ENCODE results near the gene BRF1.

BRF1 gene

DNA sequence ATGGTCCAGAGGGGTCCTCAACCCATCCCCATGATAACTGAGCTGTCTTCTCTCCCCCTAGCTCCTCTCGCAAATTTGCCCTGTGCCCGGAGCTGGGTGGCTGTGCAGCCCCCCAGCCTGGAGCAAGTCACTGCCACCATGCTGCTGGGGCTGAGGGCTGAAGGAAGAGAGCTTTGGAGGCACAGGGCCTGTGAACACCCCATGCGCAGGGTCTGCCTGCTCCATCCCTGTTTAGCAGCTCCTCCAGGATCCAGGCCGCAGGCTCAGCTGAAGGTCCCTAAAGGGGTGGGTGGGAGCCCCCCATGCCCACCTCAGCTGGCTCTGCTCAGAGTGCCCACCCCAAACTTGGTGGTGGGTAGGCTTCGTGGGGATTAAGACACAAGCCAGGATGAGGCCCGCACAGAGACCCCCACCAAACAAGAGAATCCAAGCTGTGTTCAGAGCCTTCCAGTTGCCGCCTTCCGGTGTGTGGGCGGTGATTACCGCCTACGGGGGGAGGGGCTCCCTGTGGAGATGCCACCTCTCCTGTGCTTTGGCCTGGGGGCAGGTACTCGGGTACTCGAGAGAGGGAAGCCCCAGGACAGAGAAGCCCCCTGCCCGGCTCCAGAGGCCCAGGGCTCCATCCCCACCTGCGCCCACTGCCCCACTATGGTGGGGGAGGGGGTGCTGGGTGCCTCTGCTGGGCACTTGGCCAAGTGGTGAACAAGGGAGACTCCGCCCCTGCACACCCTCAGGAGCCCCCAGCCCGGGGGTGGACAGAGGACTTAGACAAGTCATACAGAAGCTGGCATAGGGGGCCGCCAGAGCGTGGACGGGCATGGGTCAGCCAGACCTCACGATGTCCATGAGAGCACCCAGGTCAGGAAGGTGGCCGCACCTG lies 130.8 kb downstream of the BRF1 start:
- no peak for DNase-seq

DNA sequence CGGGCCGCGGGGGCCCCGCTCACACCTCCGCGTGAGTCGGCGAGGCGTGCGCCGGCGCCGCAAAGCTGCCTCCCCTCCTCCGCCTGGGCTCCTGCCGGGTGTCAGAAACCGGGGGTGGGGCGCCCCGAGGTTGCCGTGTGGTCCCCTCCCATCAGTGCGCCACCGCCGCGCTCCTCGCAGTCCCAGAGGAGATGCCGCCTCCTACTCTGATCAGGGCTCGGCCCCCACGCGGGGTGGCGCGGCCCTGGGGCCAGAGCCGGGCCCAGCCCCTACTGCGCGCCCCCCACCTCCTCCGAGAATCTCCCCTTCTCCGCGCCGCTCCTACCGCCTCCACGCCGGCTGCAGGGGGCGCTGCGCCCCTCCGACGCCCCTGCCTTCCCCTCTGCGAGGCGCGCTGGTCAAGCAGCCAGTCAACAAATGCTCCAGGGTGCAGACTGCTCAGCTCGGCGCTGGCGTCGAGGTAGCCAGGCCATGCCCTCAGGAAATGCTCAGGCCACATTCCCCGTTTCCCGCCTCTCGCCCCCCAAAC lies 131.8 kb downstream of the BRF1 start:
- DNase-seq: no peak

DNA sequence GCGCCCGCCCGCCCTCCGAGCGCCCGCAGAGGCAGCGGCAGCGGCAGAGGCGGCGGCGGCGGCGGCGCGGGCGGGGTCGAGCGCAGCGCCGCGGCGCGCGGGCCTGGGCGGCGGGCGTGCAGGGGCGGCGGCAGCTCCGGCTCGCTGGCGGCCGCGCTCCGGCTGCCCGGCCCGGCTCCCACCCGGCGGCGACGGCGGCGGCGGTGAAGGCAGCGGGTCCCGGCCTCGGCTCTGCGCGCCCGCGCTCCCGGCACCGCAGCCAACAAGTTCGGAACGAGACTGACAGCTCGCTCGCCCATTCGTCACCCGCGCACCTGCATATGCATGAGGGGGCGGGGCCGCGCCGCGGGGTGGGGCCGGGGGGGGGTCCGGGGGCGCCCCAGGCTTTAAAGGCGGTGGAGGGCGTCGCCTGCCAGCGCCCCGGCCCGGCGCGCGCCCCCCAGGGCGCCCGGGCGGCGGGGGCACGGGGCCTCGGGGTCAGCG lies 132.3 kb downstream of the BRF1 start, which contains the start of gene JAG2:
Gene JAG2, minus strand, starts transcription at position 281 of the 483 bp plus-strand sequence. CDS start 356 bp downstream, outside the sequence.
- DNase-seq: no peak

DNA sequence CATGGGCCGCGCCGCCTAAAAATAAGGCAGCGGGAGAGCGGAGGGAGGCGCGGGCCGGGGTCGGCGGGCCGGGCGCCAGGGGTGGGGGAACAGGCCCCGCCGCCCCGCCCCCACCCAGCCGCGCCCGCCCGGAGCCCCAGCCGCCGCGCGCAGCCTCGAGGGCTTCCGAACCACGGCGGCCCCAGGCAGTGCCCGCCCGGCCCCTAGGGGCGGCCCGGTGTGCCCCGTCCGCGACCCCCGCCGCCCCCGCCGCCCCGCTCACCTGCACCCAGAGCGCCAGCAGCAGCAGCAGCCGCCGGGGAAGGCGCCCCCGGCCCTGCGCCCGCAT lies 132.7 kb downstream of the BRF1 start:
- no peak for DNase-seq

DNA sequence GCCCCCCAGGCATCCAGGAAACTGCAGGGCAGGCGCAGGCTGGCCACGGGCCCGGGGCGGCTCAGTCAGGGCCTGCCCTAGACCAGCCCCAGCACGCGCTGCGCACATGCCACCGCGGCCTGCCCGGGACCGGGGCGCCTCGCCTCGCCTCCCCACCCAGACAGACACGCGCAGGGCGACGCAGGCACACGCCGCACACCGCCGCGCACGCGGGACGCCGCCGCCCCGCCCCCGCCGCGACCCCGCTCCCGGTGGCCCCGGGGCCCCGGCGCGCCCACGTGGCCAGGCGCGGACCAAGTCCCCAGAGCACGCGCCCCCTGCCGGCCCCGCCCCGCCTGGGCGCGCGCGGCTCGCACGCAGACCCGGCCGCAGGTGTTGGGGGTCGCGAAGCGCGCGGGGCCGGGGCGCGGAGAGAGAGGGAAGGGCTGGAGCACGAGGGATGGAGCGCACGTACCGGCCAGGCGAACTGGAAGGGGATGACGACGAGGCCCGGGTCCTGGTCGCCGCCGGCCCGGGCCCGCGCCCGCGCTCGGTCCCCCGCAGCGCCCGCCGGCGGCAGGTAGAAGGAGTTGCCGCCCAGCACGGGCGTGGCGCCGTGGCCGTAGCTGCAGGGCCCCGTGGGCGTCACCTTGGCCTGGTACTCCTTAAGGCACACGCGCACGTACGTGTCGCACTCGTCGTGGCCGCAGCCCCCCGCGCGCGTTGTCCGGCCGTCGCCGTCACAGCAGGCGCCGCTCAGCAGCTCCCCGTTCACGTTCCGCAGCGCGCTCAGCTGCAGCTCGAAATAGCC lies 133.3 kb downstream of the BRF1 start:
- no peak for DNase-seq

DNA sequence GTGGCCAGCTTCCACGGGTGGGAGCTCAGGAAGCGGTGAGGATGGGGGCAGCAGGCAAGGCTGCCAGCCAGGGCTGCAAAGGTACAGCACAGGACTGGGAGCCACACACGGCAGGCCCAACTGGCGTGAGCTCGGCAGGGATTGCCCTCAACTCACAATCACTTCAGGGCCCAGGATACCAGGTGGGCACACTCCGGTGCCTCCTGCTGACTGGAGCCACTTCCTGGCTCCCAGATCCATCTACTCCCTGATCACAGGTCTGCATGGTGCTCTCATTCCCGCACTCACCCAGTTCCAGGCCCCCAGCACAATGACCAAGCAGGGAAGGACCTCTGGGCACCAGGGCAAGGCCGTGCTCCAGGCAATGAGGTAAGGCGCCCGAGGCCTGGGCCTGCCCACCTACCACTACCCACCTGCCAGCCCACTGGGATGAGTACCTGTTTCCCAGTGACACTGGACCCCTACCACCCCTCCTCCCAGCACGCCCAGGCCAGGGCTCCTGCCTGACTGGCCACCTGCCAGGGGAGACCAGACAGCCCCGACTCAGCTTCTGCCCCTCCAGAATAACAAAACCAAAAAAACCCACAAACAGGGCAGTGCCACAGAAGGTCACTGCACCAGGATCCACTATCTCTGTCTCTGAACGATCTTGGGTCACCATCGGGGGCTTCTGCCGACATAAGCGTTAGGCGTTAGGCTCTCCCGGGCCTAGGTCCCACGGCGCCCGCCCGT lies 134.1 kb downstream of the BRF1 start:
- DNase-seq: no peak

DNA sequence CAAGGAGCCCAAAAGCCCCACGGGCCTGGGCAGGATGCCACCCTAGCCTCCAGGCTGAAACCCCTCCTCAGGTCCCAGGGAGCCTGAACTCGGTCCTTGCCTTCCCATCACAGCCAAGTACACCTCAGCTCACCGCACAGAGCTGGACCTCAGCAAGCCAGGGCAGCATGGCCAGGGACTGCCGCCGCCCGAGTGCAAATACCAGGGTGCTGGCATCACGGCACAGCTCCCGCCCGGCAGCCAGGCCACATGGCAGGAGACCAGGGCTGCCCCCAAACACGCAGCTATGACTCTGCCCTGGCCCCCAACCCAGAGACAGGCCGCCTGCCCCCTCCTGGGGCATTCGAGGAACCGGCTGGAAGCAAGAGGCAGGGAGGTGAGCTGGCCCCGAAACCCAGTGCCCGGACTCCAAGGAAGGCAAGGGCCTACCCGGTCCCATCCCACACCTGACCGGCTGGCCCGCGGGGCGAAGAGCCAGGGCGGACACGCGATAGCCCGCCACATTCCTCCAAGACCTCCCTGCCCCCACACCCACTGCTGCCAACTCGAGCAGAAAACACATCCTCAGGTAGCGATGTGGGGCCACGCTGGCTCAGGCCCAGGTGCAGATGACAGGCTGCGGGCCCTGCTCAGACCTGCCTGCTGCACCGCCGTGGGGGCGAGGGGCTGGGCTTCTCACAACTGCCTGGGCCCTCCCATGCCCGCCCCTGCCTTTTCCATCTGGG lies 134.9 kb downstream of the BRF1 start:
- DNase-seq: no peak

DNA sequence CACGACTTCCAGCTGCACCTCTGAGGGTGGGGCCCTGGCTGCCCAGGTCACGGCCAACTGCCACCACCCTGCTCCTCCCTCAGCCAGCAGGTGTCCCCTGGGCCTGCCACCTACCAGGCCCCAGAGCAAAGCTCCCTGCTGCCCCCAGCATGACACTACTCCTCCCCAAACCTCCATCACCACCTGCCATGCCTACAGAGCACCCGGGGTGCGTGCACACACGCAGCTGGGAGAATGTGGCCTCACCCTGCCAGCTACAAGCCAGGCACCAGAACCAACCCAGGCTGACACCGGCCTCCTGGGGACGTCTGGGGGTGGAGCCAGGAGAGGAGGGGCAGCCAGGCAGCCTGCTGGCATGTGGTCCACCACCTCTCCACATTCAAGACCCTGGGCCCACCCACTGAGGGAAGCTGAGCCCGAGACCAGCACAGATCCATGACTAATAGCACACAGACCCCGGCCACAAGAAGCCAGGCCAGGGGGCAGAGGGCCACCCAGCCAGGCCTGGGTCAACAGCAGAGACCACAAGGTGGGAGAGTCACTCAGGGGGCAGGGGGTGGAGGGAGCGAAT lies 135.6 kb downstream of the BRF1 start:
- DNase-seq: no peak

DNA sequence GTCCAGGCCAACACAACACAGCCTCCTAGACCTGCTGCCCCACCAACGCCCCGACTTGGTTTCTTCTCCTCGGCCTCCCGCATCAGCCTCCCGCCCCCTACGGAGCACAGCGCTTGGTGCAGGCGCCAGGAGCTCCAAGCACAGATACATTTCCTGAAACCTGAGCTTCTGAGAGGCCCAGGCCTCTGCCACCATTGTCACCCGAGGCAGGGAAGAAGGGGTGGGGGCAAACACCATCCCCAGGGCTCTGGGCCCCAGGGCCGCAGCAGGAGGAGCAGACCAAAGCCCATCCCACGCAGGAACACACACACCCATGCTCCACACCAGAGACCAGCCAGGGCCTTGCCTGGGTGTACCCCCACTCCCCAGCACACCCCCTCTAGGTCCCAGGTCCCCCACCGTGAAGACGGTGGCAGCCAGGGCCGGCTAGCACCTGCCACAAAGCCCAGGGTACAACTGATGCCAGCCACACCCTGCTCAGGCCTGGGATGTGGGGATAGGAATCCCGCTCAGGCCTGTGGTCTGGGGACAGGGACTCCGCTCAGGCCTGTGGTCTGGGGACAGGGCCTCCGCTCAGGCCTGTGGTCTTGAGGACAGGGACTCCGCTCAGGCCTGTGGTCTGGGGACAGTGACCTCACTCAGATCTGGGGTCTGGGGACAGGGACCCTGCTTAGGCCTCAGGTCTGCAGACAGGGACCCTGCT lies 137.6 kb downstream of the BRF1 start:
- peak; percentile 41 for DNase-seq

DNA sequence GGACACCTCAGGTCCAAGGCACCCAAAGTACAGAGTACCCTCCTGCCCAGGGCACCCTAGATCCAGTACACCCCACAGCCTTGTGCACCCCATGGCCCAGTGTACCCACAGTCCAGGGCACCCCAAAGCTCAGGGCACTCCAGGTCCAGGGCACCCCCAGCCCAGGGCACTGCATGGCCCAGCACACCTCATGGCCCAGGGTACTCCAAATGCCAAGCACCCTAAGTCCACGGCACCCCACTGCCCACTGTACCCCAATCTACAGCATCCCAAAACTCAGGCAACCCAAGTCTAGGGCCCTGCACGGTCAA lies 138.2 kb downstream of the BRF1 start:
- no peak for DNase-seq

DNA sequence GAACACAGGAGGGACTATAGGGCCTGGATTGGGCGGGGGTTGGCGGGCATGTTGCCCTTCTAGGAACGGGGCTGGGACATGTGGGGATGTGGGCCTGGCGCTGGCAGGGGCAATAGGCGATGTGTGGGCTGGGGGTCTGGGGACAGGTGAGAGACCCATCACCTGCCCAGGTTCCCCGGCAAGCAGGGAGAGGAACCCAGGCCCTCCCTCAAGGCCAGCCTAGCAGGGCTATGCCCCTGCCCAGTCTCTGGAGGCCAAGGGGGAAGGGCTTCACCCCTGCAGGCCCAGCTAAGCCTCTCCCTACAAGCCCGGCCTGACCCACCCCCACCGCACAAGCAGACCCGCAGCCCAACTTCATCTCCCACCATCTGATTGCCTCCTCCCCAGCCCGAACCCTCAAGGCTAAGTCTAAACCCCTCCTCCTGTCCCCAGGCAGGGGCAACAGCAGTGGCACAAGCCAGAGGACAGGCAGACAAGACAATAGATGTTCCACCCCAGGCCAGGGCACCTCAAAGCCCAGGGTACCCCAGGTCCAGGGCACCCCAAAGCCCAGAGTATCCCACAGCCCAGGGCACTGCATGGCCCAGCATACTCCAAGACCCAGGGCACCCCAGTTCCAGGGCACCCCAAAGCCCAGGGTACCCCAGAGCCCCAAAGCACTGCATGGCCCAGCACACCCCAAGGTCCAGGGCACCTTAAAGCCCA lies 138.7 kb downstream of the BRF1 start:
- DNase-seq: no peak

DNA sequence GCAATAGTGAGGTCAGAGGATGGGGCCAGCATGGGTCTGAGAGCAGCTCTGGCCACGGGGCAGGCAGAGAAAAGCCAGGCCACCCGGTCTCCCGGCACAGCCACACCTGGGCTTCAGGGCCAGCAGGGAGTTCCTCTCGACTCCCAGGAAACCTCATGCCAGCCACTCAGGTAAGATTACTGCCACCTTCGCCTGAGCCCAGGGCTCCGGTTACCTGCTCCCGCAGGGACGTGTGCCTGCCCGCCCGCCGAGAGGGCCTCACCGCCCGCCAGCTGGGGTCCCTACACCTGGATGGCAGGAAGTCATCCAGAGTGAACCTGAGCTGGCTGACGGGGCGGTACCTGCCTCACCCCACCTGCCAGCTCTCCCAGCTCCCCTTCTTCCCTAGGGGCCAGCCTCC lies 139.5 kb downstream of the BRF1 start:
- DNase-seq: peak; percentile 85

DNA sequence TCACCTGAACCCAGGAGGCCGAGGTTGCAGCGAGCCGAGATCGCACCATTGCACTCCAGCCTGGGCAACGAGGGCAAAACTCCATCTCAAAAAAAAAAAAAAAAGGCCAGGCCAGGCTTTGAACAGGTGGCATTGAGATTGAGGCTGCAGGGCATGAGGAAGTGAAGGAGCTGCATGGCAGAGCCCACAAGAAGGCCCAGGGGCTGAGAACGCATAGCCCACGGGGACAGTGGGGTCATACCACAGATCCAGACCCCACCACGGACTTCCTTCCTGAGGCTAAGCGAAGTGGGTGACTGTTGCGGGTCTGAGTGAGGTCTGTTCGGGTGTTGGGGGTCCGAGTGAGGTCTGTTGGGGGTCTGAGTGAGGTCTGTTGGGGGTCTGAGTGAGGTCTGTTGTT lies 140.0 kb downstream of the BRF1 start:
- DNase-seq: no peak

DNA sequence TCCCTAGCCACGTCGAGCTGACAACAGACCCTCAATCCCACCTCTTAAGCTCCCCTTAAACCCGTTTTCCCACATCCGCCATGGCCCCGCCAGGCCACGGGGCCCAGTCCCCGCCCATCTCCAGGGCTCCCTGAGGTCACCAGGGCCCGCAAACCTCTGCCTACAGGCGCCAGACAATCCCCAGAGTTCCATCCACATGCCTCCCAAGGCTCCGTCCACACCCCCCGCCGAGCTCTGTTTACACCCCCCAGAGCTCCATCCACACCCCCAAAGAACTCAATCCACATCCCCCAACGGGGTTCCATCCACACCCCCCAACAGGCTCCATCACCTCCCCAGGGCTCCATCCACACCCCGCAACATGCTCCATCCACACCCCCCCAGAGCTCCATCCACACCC lies 141.5 kb downstream of the BRF1 start:
- DNase-seq: no peak

Data from NCI-H1436 treated with DMSO at 0.1 percent for 48 hours (cell line).